Measurements from ENCODE around the gene RPL22. TPM values are rescaled to one million over a fixed set of nuclear protein-coding genes. Genes with fewer than 3 reads are reported as not detected.

RPL22 gene
- total RNA-seq (2016; rRNA removed; fragmentation: Illumina TruSeq; extraction: Trizol) (545 and 787 TPM in 2 replicates), polyA plus RNA-seq (2011; rRNA removed) (146 and 214 TPM in 2 replicates), polyA minus RNA-seq (2011; rRNA and poly(A)+ RNA removed; ENCODE audit: low replicate concordance) (12.9 and 31.5 TPM in 2 replicates), Bru-seq, nascent RNA (percentile 98 among the genes with signal in this experiment), BruChase-seq, experiment 1, labeled RNA remaining after a 6-hour chase (percentile 99 among the genes with signal in this experiment), BruChase-seq, experiment 2, labeled RNA remaining after a 2-hour chase (percentile 99 among the genes with signal in this experiment)
- 342 and 387 TPM in 2 replicates for total RNA-seq (2016; cell fraction: cytosol; rRNA removed; fragmentation: Illumina TruSeq; extraction: Trizol; ENCODE audit: low read depth)
- total RNA-seq (2016; cell fraction: insoluble cytoplasmic fraction; rRNA removed; fragmentation: Illumina TruSeq; extraction: Trizol), result 525 and 788 TPM in 2 replicates
- 707 and 829 TPM in 2 replicates for total RNA-seq (2016; cell fraction: membrane; rRNA removed; fragmentation: Illumina TruSeq; extraction: Trizol)
- 180 and 186 TPM in 2 replicates for total RNA-seq (2016; cell fraction: nucleus; rRNA removed; fragmentation: Illumina TruSeq; extraction: Trizol)
- 92.5 and 127 TPM in 2 replicates for polyA plus RNA-seq (2011; cell fraction: cytosol; rRNA removed)
- polyA plus RNA-seq (2011; cell fraction: nucleus; rRNA removed), result 29.2 and 40.5 TPM in 2 replicates
- polyA plus RNA-seq (2012), result 1,228 and 1,771 TPM in 2 replicates
- 1,048 and 1,064 TPM in 2 replicates for polyA plus RNA-seq (2016; cell fraction: cytosol; fragmentation: Illumina TruSeq; extraction: Trizol; ENCODE audit: low read depth)
- polyA plus RNA-seq (2016; cell fraction: insoluble cytoplasmic fraction; fragmentation: Illumina TruSeq; extraction: Trizol; ENCODE audit: low read depth), result 1,078 and 1,177 TPM in 2 replicates
- polyA plus RNA-seq (2016; cell fraction: membrane; fragmentation: Illumina TruSeq; extraction: Trizol; ENCODE audit: low read depth), result 1,296 and 1,373 TPM in 2 replicates
- 473 and 475 TPM in 2 replicates for polyA plus RNA-seq (2016; cell fraction: nucleus; fragmentation: Illumina TruSeq; extraction: Trizol; ENCODE audit: insufficient read depth, low read depth)
- polyA minus RNA-seq (2011; cell fraction: cytosol; rRNA and poly(A)+ RNA removed), result 48.1 and 62.3 TPM in 2 replicates
- 53.2 and 59.9 TPM in 2 replicates for polyA minus RNA-seq (2011; cell fraction: nucleus; rRNA and poly(A)+ RNA removed)
- long read RNA-seq, experiment 1, transcript RPL22-201 (4 exons, 2,078 nt), result major isoform, 583 of 746 reads
- long read RNA-seq, experiment 1, transcript RPL22-206 (3 exons, 2,279 nt), result minor isoform, 118 of 746 reads
- long read RNA-seq, experiment 1, partial matches to known transcripts, result 4 of 746 reads
- long read RNA-seq, experiment 1, other reads (novel, unspliced or antisense), result 40 of 746 reads
- long read RNA-seq, experiment 2, transcript RPL22-206 (3 exons, 2,279 nt), result minor isoform, 630 of 1,671 reads
- long read RNA-seq, experiment 2, transcript RPL22-201 (4 exons, 2,078 nt), result major isoform, 631 of 1,671 reads
- long read RNA-seq, experiment 2, partial matches to known transcripts, result 28 of 1,671 reads
- long read RNA-seq, experiment 2, other reads (novel, unspliced or antisense), result 382 of 1,671 reads

GRCh38 chr1:6199298-6200187, at the start of gene RPL22:
Gene RPL22, minus strand, starts transcription at chr1:6199595. Its CDS starts 22 bp downstream, at chr1:6199573.
- intact Hi-C loops (cut with micrococcal nuclease; ENCODE audit: unreplicated experiment), result loop anchor here (10.0 kb wide), 1 partner anchor 615 kb away; no protein-coding TSS in a partner anchor
- 3% methylated on average over 28 of the region's 53 CpGs for WGBS (ENCODE audit: low lambda C conversion rate)
- H3K4me1 ChIP-seq (ENCODE audit: insufficient read depth, low read length), result peaks cover 44% of the 10 kb centered on the region
- ATAC-seq (peak; percentile 98), FAIRE-seq (peak; percentile 91), DNase-seq (ENCODE audit: low spot score) (peak; percentile 98)
- H3K4me2 ChIP-seq (ENCODE audit: low read depth, low read length), result peak within 1 kb of the TSS; percentile 91
- H3K9ac ChIP-seq (ENCODE audit: insufficient read depth, low read depth, low read length), result peak within 1 kb of the TSS; percentile 99
- no peaks in the 10 kb centered on the region for H3K9me3 ChIP-seq (ENCODE audit: low read length)
- no peaks in the 10 kb centered on the region for H3K27me3 ChIP-seq (ENCODE audit: control insufficient read depth in 1 of 2, insufficient read depth in 2 of 2, low read length in 2 of 2)
- BruUV-seq (replicated peaks), result TSS peak; percentile 80
- CTCF ChIA-PET (ENCODE audit: low intra/inter-chr PET ratio, low total read pairs), result no interaction called here
- H4K20me1 ChIP-seq (ENCODE audit: insufficient read depth, low read length), result peaks cover 18% of the 10 kb centered on the region
- H3K36me3 ChIP-seq (replicated peaks in 1 of 2; ENCODE audit: control insufficient read depth in 1 of 2, insufficient read depth in 2 of 2, low read length in 2 of 2), result peaks cover 6 to 22% of the 10 kb centered on the region in 2 experiments
- in situ Hi-C loops (cut with HindIII; ENCODE audit: extremely low pct_ligation_motif_present, low pct_unique_long_range_greater_than_20kb), result no loop called here
- H3K27ac ChIP-seq (ENCODE audit: extremely low read length, insufficient read depth, low read length), result peak within 1 kb of the TSS; percentile 82
- POLR2A ChIA-PET, result interaction anchor here (0.8 to 2.6 kb wide), 4 partner anchors 9 to 35 kb away, joined by 3 to 6 read pairs (median 4); no protein-coding TSS in a partner anchor
- peak within 1 kb of the TSS; percentile 93 to 97 (median 94) for H3K4me3 ChIP-seq (replicated peaks in 1 of 3; ENCODE audit: insufficient read depth in 1 of 3, low read depth in 2 of 3, low read length in 3 of 3)
- H2AFZ ChIP-seq (ENCODE audit: low read length), result peak within 1 kb of the TSS; percentile 66
- H3K79me2 ChIP-seq (ENCODE audit: insufficient read depth, low read length), result peaks cover 41% of the 10 kb centered on the region
- peak; percentile 85; the same call in 1 of the 2 replicates for TF ChIP-seq ZNF138 (CRISPR knock-in tag; IDR thresholded peaks at IDR 0.05; ENCODE audit: low read depth)
- peak; percentile 71 for TF ChIP-seq HMG20B (CRISPR knock-in tag; conservative IDR thresholded peaks at IDR 0.05)
- TF ChIP-seq RFXAP (CRISPR knock-in tag; IDR thresholded peaks at IDR 0.05; ENCODE audit: borderline replicate concordance), result peak; percentile 91; the same call in 1 of the 2 replicates
- peak; percentile 90 for TF ChIP-seq NR0B2 (CRISPR knock-in tag; IDR thresholded peaks at IDR 0.05)
- no peak for TF ChIP-seq ATF1 (CRISPR knock-in tag; IDR thresholded peaks at IDR 0.05)
- TF ChIP-seq ZFY (CRISPR knock-in tag; IDR thresholded peaks at IDR 0.05), result peak; percentile 99
- TF ChIP-seq ZNF547 (CRISPR knock-in tag; IDR thresholded peaks at IDR 0.05), result peak; percentile 89
- TF ChIP-seq NFE2L2 (IDR thresholded peaks at IDR 0.05; ENCODE audit: low read length), result no peak
- no peak for TF ChIP-seq NFIB (CRISPR knock-in tag; IDR thresholded peaks at IDR 0.05; ENCODE audit: borderline replicate concordance)
- no peak for TF ChIP-seq NR2F1 (CRISPR knock-in tag; IDR thresholded peaks at IDR 0.05)
- peak; percentile 58; the same call in 1 of the 2 replicates for TF ChIP-seq MLXIP (CRISPR knock-in tag; IDR thresholded peaks at IDR 0.05; ENCODE audit: borderline replicate concordance)
